Uterus (tissue), 4 donors: Measurements from ENCODE around the gene TCF4. TPM values are rescaled to one million over a fixed set of nuclear protein-coding genes. Genes with fewer than 3 reads are reported as not detected.
A peak's percentile ranks its signal among the peaks of the same experiment; 100 is the strongest.

Source experiments
- DNase-seq, 2 donors: peaks; one replicate each; pipeline ENCODE4 v3.0.0-alpha.2; 2019 to 2020
- H3K27ac ChIP-seq, 2 donors: fragments of 200-600 bp; sonication (generic); 1 replicate in 1 of 2; 2 replicates in 1 of 2; pipeline ENCODE4 v1.5.1; 2016 to 2018
- H3K27me3 ChIP-seq, 2 donors: fragments of 200-600 bp; sonication (generic); one replicate each; pipeline ENCODE4 v1.5.1; 2018 to 2019; ENCODE audit warnings: control low read depth in 1 of 2
- H3K36me3 ChIP-seq, 2 donors: fragments of 200-600 bp; sonication (generic); one replicate each; pipeline ENCODE4 v1.5.1; 2019; ENCODE audit warnings: control low read depth in 1 of 2
- H3K4me1 ChIP-seq, 2 donors: fragments of 200-600 bp; sonication (generic); one replicate each; pipeline ENCODE4 v1.5.1; 2018 to 2019; ENCODE audit warnings: control low read depth in 1 of 2
- H3K4me3 ChIP-seq, 2 donors: fragments of 200-600 bp; sonication (generic); 1 replicate in 1 of 2; 2 replicates in 1 of 2; pipeline ENCODE4 v1.5.1; 2018 to 2019; ENCODE audit warnings: mild to moderate bottlenecking in 1 of 2
- H3K9me3 ChIP-seq, 2 donors: fragments of 200-600 bp; sonication (generic); one replicate each; pipeline ENCODE4 v1.5.1; 2019; ENCODE audit warnings: control low read depth in 1 of 2
- POLR2A ChIP-seq, 2 donors: fragments of 450-650 bp; IDR thresholded peaks; one replicate each; pipeline ENCODE4 v1.6.1; 2016; ENCODE audit warnings: antibody characterized with exemption in 2 of 2, mild to moderate bottlenecking in 1 of 2, moderate library complexity in 1 of 2
- intact Hi-C: fragments of 100-400 bp; cut with DNase I; formaldehyde crosslinking; loops from one replicate; pipeline ENCODE4 v1.15.1; 2023; ENCODE audit warnings: low total_unique reads
- total RNA-seq, 4 donors: library from RNA; depleted of rRNA in 3 of 4; stranded (reverse); fragments of >200 nt in 3 of 4; gene quantifications; one replicate each; pipeline versions ENCODE4 v1.1.0 to v1.2.4, GENCODE V29; 2014 to 2023
- TF ChIP-seq, protein P1 (sequence below), 4 experiments: fragments of 200-600 bp in 2 of 4; fragments of 450-650 bp in 2 of 4; sonication (generic) in 2 of 4; IDR thresholded peaks; one replicate each; pipeline ENCODE4 v1.5.1; 2016 to 2019; ENCODE audit warnings: antibody characterized with exemption in 4 of 4, mild to moderate bottlenecking in 2 of 4, moderate library complexity in 1 of 4
- donor health status: DM: yes; HTN: yes; CAD: no.

The TCF4 gene
- total RNA-seq, 4 donors from 2014 or later, result 123 to 514 (median 163) TPM

DNA sequence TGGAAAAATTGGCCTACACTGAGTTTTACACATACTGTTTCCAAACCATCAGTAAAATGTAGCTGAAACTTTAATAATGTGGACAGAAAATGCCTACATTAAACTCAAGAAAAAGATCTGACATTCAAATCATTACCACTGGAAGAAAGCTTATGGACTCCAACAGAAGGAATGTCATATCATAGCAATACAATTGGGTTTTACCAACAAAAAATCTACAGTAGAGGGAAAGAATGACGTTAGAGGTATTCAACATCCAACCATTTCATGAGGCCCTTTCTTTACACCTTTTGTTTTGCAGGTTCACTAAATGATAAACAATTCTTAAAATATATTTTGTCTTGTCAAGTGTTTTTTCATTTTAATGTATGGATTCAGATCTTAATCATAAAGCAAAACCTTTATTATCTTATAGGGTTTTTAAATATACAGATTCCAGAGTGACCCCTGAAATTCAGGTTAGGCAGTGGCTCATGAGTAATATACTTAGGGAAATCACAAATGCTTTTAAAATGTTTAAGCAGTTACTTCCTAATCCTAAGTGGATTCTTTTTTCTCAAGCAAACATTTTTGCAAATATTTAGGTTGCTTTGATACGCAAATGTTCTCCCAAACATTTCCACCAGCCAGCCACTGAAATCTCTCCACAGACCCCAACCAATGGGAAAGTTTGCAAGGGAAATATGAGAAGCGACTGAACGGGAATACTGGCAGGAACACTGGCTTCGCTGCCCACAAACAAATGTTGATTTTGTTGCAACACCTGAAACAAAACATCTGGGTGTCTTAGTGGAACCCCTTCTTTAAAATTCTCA, 168.7 kb downstream of the TCF4 start:
- intact Hi-C loops, result no loop called here
- TF ChIP-seq POLR2A (IDR thresholded peaks at IDR 0.05), result no peak
- TF ChIP-seq, protein P1, sequence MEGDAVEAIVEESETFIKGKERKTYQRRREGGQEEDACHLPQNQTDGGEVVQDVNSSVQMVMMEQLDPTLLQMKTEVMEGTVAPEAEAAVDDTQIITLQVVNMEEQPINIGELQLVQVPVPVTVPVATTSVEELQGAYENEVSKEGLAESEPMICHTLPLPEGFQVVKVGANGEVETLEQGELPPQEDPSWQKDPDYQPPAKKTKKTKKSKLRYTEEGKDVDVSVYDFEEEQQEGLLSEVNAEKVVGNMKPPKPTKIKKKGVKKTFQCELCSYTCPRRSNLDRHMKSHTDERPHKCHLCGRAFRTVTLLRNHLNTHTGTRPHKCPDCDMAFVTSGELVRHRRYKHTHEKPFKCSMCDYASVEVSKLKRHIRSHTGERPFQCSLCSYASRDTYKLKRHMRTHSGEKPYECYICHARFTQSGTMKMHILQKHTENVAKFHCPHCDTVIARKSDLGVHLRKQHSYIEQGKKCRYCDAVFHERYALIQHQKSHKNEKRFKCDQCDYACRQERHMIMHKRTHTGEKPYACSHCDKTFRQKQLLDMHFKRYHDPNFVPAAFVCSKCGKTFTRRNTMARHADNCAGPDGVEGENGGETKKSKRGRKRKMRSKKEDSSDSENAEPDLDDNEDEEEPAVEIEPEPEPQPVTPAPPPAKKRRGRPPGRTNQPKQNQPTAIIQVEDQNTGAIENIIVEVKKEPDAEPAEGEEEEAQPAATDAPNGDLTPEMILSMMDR (IDR thresholded peaks at IDR 0.05), result no peak
- H3K4me3 ChIP-seq, result no peak overlapping the region

GRCh38 chr18:55418439-55418838, 169.6 kb downstream of the TCF4 start:
- H3K27ac ChIP-seq, result peak overlapping the region; percentile 25 to 93
- intact Hi-C loops, result no loop called here

More for the DNA sequence above, 168.7 kb downstream of the TCF4 start:
- no peak for DNase-seq
- Histone ChIP-seq H3K27ac (peak overlapping the region; percentile 77 to 93), H3K4me1 (no peaks in the 10 kb centered on the region), H3K9me3 (no peaks in the 10 kb centered on the region), H3K27me3 (no peaks in the 10 kb centered on the region), H3K36me3 (no peaks in the 10 kb centered on the region)

DNA sequence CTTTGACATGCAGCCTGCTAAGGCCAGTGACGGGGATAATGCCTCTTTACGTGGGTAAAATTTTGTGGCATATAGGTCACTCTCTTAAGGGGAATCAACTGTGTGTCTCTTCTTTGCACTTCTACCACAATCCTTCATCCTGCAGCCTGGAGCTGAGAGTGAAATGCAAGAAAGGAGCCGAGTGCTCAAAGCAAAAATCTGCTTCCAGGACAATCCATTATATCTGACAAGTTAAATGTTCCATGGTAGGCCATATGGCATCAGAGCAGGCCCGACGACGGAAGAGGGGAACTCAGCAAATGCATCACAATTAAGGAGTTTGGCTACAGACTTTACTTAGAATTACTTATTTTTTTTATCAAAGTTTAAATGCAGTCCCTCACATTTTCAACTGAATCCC, 171.2 kb downstream of the TCF4 start:
- DNase-seq, result no peak
- Histone ChIP-seq H3K27me3 (no peaks in the 10 kb centered on the region), H3K4me3 (no peak overlapping the region), H3K36me3 (no peaks in the 10 kb centered on the region), H3K4me1 (no peaks in the 10 kb centered on the region), H3K27ac (peak overlapping the region; percentile 41 to 93), H3K9me3 (no peaks in the 10 kb centered on the region)
- intact Hi-C loops, result no loop called here
- no peak for TF ChIP-seq POLR2A (IDR thresholded peaks at IDR 0.05)
- TF ChIP-seq, protein P1 (IDR thresholded peaks at IDR 0.05), result no peak

More at GRCh38 chr18:55418439-55418838, 169.6 kb downstream of the TCF4 start:
- DNase-seq, result no peak
- Histone ChIP-seq H3K4me1 (no peaks in the 10 kb centered on the region), H3K9me3 (no peaks in the 10 kb centered on the region), H3K36me3 (no peaks in the 10 kb centered on the region), H3K27me3 (no peaks in the 10 kb centered on the region), H3K4me3 (no peak overlapping the region)
- no peak for TF ChIP-seq POLR2A (IDR thresholded peaks at IDR 0.05)
- TF ChIP-seq, protein P1 (IDR thresholded peaks at IDR 0.05), result no peak

DNA sequence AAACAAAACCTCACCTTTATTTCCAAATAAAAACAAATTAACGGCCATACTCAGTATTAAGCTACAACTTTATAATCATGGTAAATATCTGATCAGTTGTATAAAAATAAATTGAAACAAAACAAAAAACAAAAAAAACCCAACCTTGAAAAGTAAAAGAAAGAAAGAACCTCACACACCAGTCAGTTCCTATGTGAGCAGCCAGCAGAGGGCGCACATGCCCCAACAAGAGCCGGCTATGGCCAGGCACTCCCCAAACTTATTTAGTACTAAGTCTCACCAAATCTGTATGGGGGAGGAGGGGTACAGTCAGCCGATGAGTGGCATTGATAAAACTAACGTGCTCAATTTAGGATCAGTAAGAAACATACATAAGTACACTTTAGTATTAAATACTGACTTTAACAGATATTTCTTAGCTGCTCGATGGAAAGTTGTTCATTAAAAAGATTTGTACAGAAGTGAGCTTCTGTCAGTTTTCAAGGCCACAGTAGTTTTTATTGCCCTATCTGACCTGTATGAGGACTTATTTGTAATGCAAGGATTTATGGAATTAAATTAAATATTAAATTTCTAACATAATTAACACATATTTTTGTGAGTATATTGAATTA, 172.6 kb downstream of the TCF4 start:
- no peaks in the 10 kb centered on the region for H3K4me1 ChIP-seq
- H3K27me3 ChIP-seq, result no peaks in the 10 kb centered on the region
- no peaks in the 10 kb centered on the region for H3K36me3 ChIP-seq
- intact Hi-C loops, result no loop called here
- peak; percentile 85 to 89 for DNase-seq
- no peak overlapping the region for H3K4me3 ChIP-seq
- H3K27ac ChIP-seq, result peak overlapping the region in 1 of 2 donors; percentile 93
- TF ChIP-seq, protein P1 (IDR thresholded peaks at IDR 0.05), result peak; percentile 76 to 87 (median 81)
- TF ChIP-seq POLR2A (IDR thresholded peaks at IDR 0.05), result no peak
- H3K9me3 ChIP-seq, result no peaks in the 10 kb centered on the region

DNA sequence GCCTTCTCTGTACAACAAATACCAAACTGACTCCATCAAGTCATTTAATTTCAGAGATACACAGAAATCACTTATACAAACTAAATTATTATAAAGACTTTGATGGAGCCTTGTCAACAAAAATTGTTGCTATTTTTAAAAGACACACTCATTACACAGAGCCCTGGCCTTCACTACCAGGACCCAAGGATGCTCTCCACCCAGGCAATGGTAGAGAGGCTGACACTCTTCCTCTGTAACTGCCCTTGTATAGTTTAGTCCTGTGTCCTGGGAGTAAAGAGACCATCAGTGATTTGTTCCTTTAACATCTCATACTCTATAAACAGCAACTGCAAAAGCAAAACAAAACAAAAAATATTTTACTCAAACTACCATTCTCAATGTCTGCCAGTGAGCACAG, 173.5 kb downstream of the TCF4 start:
- DNase-seq, result no peak
- Histone ChIP-seq H3K4me1 (no peaks in the 10 kb centered on the region), H3K36me3 (no peaks in the 10 kb centered on the region), H3K27ac (peak overlapping the region in 1 of 2 donors; percentile 18), H3K9me3 (no peaks in the 10 kb centered on the region), H3K4me3 (no peak overlapping the region), H3K27me3 (no peaks in the 10 kb centered on the region)
- intact Hi-C loops, result no loop called here
- TF ChIP-seq, protein P1 (IDR thresholded peaks at IDR 0.05), result no peak
- TF ChIP-seq POLR2A (IDR thresholded peaks at IDR 0.05), result no peak
